CMK (cell line): Measurements from ENCODE around the gene LSM11.

Experiments used
- DNase-seq: peaks from one replicate; pipeline ENCODE4 v3.0.0-alpha.2; 2010; ENCODE audit warnings: low read depth

Gene LSM11

GRCh38 chr5:157772127-157772526, 28.6 kb downstream of the LSM11 start:
- no peak for DNase-seq

GRCh38 chr5:157778121-157778805, 34.8 kb downstream of the LSM11 start:
- DNase-seq = no peak

GRCh38 chr5:157779221-157779620, 35.7 kb downstream of the LSM11 start:
- no peak for DNase-seq

GRCh38 chr5:157785801-157786200, 42.3 kb downstream of the LSM11 start:
- no peak for DNase-seq

- no peak for DNase-seq
Observed at GRCh38 chr5:157793301-157793700, 49.8 kb downstream of the LSM11 start.

GRCh38 chr5:157799578-157799977, 56.1 kb downstream of the LSM11 start:
- no peak for DNase-seq

GRCh38 chr5:157800137-157800536, 56.6 kb downstream of the LSM11 start:
- no peak for DNase-seq

GRCh38 chr5:157802736-157803135, 59.2 kb downstream of the LSM11 start:
- no peak for DNase-seq

- DNase-seq = no peak
Observed at GRCh38 chr5:157808043-157808442, 64.5 kb downstream of the LSM11 start.
